Activated CD4-positive, alpha-beta T cell treated with anti-CD3 and anti-CD28 coated beads, Interleukin-10, Interleukin-2, amounts not matched to agents 100 ng/mL and 50 ng/mL, durations not matched to agents 16 hours and 8 hours (primary cell): ENCODE data around the gene MCM8.
"Not testable (repeated sequence)": the region's sequence is repeated elsewhere in the genome, so short reads cannot be mapped to it uniquely, and the experiment has no call there.

Experiments
- DNase-seq: peaks from one replicate; pipeline ENCODE4 v3.0.0-alpha.2; 2020

The MCM8 gene

GRCh38 chr20:6007529-6008103 is 57.2 kb downstream of the MCM8 start:
- DNase-seq = no peak

GRCh38 chr20:6008254-6008653 is 57.8 kb downstream of the MCM8 start:
- peak; percentile 21 for DNase-seq

GRCh38 chr20:6012179-6012578 is 61.7 kb downstream of the MCM8 start:
- DNase-seq = no peak

DNA sequence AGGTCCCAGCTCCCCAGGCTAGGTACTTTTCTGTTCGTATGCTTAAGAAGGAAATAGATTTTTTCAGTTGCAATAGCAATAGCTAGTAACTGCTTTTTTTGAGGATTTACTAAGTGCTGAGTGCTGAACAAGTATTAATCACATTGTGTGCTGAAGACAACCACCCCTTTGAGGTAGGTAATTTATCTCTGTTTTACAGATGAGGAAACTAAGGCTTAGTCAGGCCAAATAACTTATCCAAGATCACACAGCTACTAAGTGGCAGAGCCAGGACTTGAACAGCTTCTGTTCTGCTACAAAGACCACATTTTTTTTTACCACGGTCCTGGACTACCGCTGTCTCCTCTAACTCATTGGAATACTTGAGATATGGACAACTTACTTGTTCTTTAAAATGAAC is 63.6 kb downstream of the MCM8 start:
- DNase-seq = no peak

DNA sequence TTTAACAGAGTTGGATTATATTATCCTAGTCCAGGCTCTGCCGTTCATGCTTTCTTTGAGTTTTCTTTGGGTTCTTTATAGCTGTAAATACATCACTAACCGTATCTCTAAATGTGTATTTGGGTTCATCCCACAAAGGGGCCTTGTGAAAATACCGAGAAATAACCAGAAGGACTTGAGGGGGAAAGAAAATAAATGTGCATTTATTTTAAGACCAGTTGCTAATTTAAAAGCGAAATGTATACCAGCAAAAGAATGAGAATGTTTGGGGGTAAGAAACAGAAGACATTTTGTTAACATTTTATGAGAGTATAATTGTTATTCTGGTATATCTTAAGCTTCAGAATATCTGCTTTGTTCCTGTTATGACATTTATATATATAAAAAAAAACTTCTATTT is 64.5 kb downstream of the MCM8 start:
- no peak for DNase-seq

DNA sequence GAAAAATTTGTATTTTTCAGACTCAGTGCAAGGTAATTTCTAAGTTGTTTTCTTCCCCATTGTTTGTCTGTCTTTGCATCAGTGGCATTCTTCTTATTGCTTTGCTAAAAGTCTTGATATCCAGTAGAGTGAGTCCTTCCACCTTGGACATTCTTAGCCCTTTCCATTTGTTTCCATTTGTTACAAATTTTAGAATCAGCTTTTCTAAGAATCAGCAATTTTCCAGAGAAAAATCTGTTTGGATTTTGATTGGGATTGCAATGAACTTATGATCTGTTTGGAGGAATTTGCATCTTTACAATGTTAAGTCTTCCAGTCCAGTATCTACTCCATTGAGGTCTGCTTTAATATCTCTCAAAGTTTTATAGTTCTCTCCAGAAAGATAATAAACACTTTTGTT is 67.0 kb downstream of the MCM8 start:
- no peak for DNase-seq

DNA sequence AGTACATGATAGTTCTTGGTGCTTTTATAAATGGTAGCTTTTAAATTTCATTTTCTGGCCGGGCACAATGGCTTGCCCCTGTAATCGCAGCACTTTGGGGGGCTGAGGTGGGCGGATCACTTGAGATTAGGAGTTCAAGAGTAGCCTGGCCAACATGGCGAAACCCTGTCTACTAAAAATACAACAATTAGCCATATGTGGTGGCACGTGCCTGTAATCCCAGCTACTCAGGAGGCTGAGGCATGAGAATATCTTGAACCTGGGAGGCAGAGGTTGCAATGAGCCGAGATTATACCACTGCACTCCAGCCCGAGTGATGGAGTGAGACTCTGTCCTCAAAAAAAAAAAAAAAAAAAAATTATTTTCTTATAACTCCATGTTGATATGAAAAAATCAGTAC is 67.4 kb downstream of the MCM8 start:
- DNase-seq = no peak

GRCh38 chr20:6024768-6025167 is 74.3 kb downstream of the MCM8 start:
- no peak for DNase-seq

DNA sequence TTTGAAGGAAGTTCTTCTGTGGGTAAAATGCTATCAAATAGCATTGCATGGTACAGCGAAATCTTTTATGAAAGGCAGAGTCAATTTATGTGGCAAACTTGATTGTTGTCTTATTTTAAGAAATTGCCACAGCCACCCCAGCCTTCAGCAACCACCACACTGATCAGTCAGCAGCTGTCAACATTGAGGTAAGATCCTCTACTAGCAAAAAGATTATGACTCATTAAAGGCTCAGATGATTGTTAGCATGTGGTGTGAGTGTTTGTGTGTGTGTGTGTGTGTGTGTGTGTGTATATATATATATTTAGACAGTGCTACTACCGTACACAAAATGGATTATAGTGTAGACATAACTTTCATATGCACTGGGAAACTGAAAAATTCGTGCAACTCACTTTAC is 75.6 kb downstream of the MCM8 start:
- peak; percentile 48 for DNase-seq

DNA sequence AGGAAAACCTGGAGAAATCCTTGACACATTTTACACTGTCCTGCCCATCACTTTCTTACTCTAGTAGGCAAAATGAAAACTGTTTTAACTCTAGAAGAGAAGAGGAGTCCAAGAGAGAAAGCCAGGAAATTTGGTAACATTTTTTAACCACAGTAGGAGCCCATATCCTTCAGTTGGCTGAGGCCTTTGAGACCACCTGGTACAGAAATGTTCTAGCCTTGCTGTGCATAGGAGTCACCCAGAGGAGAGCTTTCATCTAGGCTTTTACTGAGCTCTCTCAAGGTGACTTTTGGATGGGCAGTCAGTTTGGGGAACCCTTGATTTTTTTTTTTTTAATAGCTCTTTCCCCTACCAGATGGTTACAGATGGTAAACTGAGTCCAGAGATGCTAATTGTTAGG is 78.4 kb downstream of the MCM8 start:
- no peak for DNase-seq

GRCh38 chr20:6029538-6029937 is 79.1 kb downstream of the MCM8 start:
- DNase-seq = no peak

- DNase-seq = no peak
Measured at GRCh38 chr20:6030453-6031080, 80.1 kb downstream of the MCM8 start.

- not testable (repeated sequence) for DNase-seq
Measured at GRCh38 chr20:6032907-6033306, 82.5 kb downstream of the MCM8 start.

- DNase-seq = no peak
Measured at GRCh38 chr20:6034134-6034969, 83.9 kb downstream of the MCM8 start.

DNA sequence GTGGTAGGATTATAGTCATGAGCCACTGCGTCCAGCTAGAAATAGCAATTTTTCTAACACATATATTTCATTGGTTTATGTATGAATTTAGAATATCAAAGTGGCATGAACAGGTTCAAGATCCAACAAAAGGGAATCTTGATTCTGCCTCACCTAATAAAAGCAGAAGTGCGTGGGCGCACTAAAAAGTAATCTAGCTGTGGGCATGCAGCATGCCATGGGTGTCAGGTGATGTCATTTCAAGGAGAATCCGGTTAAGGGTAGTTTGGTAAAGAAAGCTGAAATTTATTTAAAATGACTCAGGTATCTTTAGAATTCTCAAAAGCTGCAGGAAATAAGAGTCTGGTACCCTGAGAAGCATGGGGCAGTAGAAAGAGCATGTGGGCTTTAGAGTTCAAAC is 85.8 kb downstream of the MCM8 start:
- DNase-seq = no peak

DNA sequence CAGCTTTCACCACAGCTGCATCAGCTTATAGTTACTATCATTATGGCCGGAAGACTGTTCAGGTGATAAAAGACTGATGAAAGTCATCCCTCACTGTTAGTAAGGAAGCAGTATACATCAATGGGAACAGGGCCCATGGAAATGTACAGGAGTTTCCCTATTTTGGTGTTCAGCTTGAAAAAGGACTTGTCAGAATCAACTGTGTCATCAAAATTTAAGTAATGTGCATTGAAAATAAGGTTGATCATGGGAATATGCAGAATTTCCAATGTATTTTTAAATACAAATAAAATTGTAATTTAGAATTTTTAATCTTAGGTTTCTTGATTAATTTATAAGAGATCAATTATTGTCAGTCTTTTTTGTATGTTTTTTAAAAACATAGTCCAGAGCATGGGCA is 86.6 kb downstream of the MCM8 start:
- DNase-seq = no peak

DNA sequence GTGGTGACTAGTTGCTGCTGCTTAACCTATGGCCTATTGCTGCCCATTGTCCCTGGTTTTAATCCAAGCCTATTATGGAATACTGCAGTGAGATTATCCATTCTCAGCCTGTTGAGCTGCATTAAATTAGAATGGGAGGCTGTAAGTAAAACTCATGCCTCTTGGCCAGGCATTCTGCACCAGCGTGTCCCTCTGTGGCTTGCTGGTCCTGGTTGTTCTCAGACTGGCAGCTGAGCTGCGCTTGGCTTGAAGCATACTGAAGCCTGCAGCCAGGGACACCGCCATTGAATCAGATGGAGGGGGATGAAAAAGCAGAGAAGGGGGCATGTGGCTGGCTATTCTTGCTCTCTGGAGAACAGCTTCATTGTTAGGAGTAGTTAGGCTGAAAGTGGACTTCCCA is 87.8 kb downstream of the MCM8 start:
- DNase-seq = no peak

DNA sequence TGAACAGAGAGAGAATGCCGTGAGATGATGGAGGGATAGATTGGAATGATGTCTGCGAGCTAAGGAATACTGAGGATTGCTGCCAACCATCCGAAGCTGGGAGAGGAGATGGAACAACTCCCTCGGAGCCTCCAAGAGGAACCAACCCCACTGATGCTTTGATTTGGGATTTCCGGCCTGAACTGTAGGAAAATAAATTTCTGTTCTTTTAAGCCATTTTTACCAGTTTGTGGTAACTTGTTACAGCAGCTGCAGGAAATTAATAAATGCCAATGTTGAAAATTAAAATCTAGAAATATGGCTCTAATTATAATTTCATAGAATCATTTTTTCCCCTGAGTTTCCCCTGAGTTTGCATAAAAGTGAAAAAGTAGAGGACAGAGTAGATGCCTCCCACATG is 89.3 kb downstream of the MCM8 start:
- no peak for DNase-seq

DNA sequence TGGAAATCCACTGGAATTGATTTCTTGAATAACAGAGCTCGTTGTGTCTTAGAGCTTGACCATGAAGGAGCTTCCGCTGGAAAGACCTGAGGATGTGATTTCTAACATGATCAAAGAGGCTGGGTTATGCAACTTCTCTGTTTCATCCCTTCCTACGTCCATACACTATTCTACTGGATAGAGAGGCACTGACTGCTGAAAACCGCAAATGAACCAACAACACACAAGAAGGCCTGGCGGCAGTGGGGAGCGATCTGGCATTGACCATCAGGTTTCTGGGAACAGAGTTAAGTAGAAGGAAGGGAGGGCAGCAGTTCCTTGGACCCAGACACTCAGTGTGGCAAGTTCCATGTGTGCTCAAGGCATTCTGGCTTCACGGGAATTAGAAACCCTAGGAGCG is 90.1 kb downstream of the MCM8 start:
- no peak for DNase-seq

DNA sequence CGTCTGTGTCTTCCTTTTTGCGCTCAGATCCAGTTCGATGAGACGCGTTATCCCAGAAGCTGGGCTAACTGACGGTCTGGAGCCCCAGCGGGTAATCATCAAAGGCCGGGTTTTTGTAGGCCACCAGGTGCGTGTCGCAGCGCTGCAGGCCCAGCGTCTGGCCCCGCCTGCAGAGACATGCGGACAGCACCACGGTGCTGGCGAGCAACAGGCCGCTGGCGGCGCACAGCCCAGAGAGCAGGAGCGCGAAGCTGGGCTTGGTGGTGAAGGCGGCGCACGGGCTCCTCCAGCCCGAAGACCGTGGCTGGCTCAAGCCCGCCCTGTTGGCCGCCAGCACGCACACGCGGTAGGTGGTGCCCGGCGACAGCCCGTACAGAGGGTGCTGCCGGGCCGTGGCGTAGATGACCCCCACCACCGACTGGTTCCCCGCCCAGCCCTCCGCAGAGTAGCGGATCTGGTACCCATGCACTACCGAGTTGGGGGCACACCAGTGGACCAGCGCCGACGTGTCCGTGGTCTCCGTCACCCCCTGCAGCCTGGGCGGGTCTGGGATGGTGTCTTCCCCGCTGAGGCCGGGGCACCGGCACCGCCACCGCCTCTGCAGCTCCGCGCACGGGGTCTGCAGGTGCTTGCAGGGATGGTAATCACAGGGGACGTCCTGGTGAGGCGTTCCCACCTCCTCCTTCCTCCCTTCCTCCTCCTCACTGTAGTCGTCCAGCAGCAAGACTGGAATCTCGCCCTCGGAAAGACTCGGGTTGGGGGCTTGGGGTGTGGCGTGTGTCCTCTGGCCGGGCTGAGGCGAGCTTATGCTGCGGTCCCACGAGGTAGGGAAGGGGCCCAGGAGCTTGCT is 90.7 kb downstream of the MCM8 start:
- DNase-seq = no peak

DNA sequence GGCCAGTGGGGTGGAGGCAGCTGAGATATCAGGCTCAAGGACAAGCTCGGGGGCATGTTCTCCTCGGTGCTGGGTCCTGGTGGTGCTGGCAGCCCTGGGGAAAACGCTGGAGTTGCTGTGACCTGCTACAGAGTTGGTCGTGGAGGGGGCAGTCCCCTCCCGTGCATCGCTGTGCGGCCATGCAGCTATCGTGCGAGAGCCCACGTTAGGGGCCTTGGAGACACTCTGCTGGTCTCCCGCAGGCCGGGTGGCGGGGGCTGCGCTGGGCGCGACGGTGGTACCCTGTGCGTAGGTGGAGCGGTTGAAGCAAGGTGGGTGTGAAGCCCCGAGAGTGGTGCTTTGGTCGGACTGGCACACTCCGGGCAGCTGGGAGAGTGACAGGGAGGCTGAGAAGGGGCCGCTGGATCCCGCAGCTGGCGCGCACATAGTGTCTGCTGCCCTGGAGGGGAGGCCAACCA is 91.4 kb downstream of the MCM8 start:
- DNase-seq = no peak

DNA sequence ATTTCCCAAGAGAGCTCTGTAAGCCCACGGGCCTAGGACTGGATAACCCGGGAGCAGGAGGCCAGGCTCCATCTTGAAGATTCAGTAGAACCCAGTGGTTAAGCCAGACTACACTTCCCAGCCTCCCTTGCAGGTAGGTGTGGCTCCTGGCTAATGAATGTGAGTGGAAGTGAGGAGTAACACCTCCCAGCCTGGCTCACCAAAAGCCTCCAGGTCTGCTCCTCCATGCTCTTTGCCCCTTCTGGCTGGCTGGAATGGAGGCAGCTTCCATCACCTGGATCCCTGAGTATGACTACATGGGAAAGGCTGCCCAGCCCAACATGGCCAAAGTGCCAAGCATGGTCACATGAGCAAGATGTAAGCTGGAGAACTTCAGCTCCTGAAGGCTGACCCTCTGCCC is 93.7 kb downstream of the MCM8 start:
- DNase-seq = peak; percentile 10

- no peak for DNase-seq
Measured at GRCh38 chr20:6045566-6045965, 95.1 kb downstream of the MCM8 start.
